Measurements from ENCODE around the gene TMSB15C. TPM values are rescaled to one million over a fixed set of nuclear protein-coding genes. Genes with fewer than 3 reads are reported as not detected.
"Not testable (repeated sequence)": the region's sequence is repeated elsewhere in the genome, so short reads cannot be mapped to it uniquely, and the experiment has no call there.

Gene TMSB15C
- polyA plus RNA-seq, 10 donors, result 3.1 to 8.8 (median 5.2) TPM

DNA sequence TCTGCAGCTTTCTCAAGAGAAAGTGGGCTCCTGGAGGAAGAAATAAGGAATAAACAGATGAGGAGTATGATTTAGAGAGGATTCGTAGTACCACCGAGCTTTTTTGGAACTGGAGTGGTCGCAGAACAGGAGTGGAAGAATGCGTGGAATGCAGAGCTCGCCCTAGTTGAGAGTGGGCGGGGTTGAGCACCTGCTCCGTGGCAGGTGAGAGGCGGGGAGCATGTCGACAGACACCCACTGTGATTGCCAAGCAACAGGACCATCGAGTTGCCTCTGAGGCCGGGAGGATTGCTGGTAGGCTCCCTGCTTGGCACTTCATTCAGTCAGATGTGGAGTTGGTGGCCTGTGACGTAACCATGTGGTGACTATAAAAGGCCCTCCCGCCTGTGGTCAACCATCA is 21.1 kb downstream of the TMSB15C start:
- DNase-seq, result not testable (repeated sequence)

DNA sequence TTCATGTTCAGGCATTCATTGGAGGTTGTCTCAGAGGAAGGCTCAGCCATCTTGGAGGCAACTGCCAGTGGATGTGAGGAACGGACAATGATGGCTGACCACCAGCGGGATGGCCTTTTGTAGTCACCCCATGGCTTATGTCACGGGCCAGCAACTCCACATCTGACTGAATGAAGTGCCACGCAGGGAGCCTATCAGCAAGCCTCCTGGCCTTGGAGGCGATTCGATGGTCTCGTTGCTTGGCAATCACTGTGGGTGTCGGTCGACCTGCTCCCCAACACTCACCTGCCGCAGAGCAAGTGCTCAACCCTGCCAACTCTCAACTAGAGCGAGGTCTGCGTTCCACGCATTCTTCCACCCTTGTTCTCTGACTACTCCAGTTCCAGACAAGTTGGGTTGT is 28.9 kb downstream of the TMSB15C start:
- no peak for DNase-seq

DNA sequence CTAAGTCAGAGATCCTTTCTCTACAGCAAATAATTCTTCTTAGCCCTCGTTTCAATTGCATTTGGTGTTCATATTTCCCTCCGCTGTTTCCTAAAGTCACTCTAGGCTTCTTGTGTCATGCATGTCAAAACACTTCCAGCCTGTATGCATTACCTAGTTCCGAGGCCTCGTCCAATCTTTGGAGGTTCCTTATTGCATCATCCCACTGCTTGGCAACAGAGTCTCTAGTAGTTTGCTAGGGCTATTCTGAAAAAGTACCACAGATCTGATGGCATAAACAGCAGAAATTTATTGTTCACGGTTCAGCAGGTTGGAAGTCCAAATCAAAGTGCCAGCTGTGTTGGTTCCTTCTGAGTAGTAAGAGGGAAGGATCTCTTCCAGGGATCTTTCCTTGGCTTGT is 30.4 kb downstream of the TMSB15C start:
- no peak for DNase-seq

DNA sequence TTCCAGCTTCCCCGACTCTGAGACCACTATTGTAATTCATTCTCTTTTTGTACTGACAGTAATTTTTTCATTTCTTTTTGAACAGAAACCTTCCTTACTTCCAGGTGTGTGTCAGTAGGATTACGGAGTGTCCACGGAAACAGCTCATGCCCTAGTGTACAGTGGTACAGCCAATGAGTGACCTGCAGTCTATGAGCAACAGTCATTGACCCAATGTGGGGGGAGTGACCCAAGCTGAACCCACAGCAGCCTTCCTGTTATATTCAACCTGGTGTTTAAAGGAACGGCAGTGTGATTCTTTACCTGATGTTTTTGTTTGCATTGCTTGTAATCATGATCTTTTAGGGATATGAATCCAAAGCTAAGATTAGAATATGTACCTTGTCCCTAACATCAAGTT is 35.0 kb downstream of the TMSB15C start:
- no peak for DNase-seq

DNA sequence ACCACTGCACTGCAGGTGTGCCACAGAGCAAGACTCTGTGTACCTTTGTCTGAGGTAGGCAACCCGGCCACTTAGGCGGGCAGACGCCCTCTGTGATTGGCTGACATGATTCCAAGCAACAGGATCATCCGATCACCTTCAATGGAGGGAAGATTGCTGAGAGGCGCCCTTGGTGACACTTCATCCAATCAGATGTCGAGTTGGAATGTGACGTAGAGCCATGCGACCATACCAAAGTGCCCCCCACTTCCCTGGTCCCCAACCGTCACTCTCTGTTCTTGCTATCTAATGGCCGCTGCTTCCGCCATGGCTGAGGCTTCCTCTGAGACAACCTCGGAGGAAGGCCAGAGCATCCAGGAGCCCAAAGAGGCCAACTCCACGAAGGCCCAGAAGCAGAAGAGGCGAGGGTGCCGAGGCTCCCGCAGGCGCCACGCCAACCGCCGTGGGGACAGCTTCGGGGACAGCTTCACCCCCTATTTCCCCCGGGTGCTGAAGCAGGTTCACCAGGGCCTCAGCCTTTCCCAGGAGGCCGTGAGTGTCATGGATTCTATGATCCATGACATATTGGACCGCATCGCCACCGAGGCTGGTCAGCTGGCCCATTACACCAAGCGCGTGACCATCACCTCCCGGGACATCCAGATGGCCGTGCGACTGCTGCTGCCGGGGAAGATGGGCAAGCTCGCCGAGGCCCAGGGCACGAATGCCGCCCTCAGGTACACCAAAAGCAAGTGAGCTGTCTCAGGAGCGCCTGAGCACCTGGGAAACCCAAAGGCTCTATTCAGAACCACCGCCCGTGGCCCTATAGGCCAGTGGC is 36.1 kb downstream of the TMSB15C start, which contains the start of gene H2BW2:
Gene H2BW2 (plus strand): TSS at position 268 of the 817 bp plus-strand sequence. CDS start 39 bp downstream, at position 307.
- no peak for DNase-seq

Other genes starting within 250 kb of the TMSB15C start
- gene RAB9B, start 244.0 kb downstream of the TMSB15C start, polyA plus RNA-seq (ENCODE audit: insufficient read length in 10 of 10), result 10 to 100 TPM; 13.6 to 39.3 (median 29.6) TPM
- 10 to 100 TPM in 6 of 10 donors, 1 to 10 TPM in 4; 8.5 to 14.5 (median 10.6) TPM for gene TMSB15B, start 113.6 kb downstream of the TMSB15C start, polyA plus RNA-seq (ENCODE audit: insufficient read length in 10 of 10)
- gene H2BW1, start 62.5 kb downstream of the TMSB15C start, polyA plus RNA-seq (ENCODE audit: insufficient read length in 10 of 10), result not detected
- gene H2BW2, start 36.3 kb downstream of the TMSB15C start, polyA plus RNA-seq (ENCODE audit: insufficient read length in 10 of 10), result under 1 TPM; 0.21 to 0.71 (median 0.41) TPM
- gene ZCCHC18, start 36.3 kb upstream of the TMSB15C start, polyA plus RNA-seq (ENCODE audit: insufficient read length in 10 of 10), result 1 to 10 TPM; 1.7 to 4.0 (median 2.5) TPM
- 1 to 10 TPM; 5.0 to 8.3 (median 6.7) TPM for gene SLC25A53, start 80.8 kb upstream of the TMSB15C start, polyA plus RNA-seq (ENCODE audit: insufficient read length in 10 of 10)
- gene FAM199X, start 90.2 kb upstream of the TMSB15C start, polyA plus RNA-seq (ENCODE audit: insufficient read length in 10 of 10), result 10 to 100 TPM; 12.2 to 19.1 (median 15.3) TPM
- gene ESX1, start 178.7 kb upstream of the TMSB15C start, polyA plus RNA-seq (ENCODE audit: insufficient read length in 10 of 10), result under 1 TPM in 2 of 10 donors, not detected in 8; 0.08 to 0.14 TPM

All from muscle of back (tissue), 11 donors.